K562 (cell line): ENCODE data around the gene DDHD1.

Source experiments
- CTBP1 ChIP-seq: fragments of 450-650 bp; IDR thresholded peaks from 2 replicates; pipeline ENCODE4 v1.6.1; 2016; ENCODE audit warnings: borderline replicate concordance
- ELF1 ChIP-seq: fragments of 200-800 bp; sonication (Bioruptor generic); IDR thresholded peaks from 2 replicates; pipeline ENCODE4 v1.6.1; 2016; ENCODE audit warnings: missing genetic modification characterization, missing compliant biosample characterization
- GTF2F1 ChIP-seq: IDR thresholded peaks from 2 replicates; pipeline ENCODE4 v1.6.1; 2011; ENCODE audit warnings: low read depth, low read length, improper control_type of control experiment
- HMG20A ChIP-seq: fragments of 450-650 bp; formaldehyde crosslinking; conservative IDR thresholded peaks from 2 replicates; pipeline ENCODE4 v1.4.0; 2020; ENCODE audit warnings: mild to moderate bottlenecking, mixed read lengths
- KDM1A ChIP-seq, 2 experiments: fragments of 450-650 bp; IDR thresholded peaks; 2 replicates each; pipeline ENCODE4 v1.6.1; 2016; ENCODE audit warnings: mild to moderate bottlenecking in 2 of 2
- MAZ ChIP-seq, 2 experiments: fragments of 450-650 bp in 1 of 2; sonication (generic) in 1 of 2; formaldehyde crosslinking; IDR thresholded peaks in 1 of 2; conservative IDR thresholded peaks in 1 of 2; 2 replicates each; pipeline versions ENCODE4 v1.4.0 to v1.5.0; 2020; ENCODE audit warnings: mild to moderate bottlenecking in 1 of 2, missing genetic modification reagents in 1 of 2
- NFIC ChIP-seq: fragments of 450-650 bp; IDR thresholded peaks from 2 replicates; pipeline ENCODE4 v1.6.1; 2017; ENCODE audit warnings: mild to moderate bottlenecking, inconsistent platforms
- POLR2AphosphoS2 ChIP-seq: IDR thresholded peaks from 2 replicates; pipeline ENCODE4 v1.6.1; 2012; ENCODE audit warnings: low read length, improper control_type of control experiment
- RBM14 ChIP-seq: fragments of 200-400 bp; formaldehyde crosslinking; IDR thresholded peaks from 2 replicates; pipeline ENCODE4 v1.6.1; 2018; ENCODE audit warnings: low read depth, mild to moderate bottlenecking, low read length, moderate library complexity, borderline replicate concordance; ENCODE audit not compliant: insufficient read depth
- SLC30A9 ChIP-seq: fragments of 250-450 bp; sonication (Bioruptor Pico); IDR thresholded peaks from 2 replicates; pipeline ENCODE4 v1.8.0; 2022; ENCODE audit warnings: mild to moderate bottlenecking, moderate library complexity
- TF ChIP-seq, protein P1 (sequence below): fragments of 250-450 bp; sonication (Bioruptor Pico); IDR thresholded peaks from 2 replicates; pipeline ENCODE4 v1.5.0; 2020; ENCODE audit warnings: mild to moderate bottlenecking
- TF ChIP-seq, protein P2 (sequence below), 2 experiments: IDR thresholded peaks in 1 of 2; conservative IDR thresholded peaks in 1 of 2; 2 replicates each; pipeline ENCODE4 v1.6.1; 2016; ENCODE audit warnings: low read depth in 2 of 2, mild to moderate bottlenecking in 1 of 2, missing compliant biosample characterization in 1 of 2, missing genetic modification characterization in 1 of 2, moderate library complexity in 1 of 2
- TF ChIP-seq, protein P3 (sequence below): IDR thresholded peaks from 3 replicates; pipeline ENCODE4 v1.6.1; 2011; ENCODE audit warnings: borderline replicate concordance, mild to moderate bottlenecking; ENCODE audit not compliant: insufficient read length, insufficient read depth

DNA sequence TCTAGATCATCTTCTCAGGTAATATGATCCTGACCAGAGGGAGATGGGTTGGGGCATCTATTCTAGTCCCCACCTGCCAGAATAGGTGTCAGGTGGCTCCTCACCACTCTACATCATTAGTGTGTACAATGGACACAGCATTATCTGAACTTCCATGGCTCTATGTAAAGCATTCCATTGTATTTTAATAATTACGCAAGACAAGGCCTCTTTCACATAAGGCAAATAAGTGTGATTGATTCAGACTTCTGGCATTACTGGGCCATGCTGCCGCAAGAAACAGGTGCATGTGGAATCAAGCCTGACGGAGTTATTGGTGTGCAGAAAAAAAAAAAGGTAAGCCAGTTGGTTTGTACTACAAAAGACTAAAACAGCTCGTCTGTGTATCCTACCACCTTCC lies 3.1 kb upstream of the DDHD1 start:
- TF ChIP-seq HMG20A (CRISPR knock-in tag) (no peak), NFIC (no peak), GTF2F1 (no peak), RBM14 (no peak), KDM1A (IDR thresholded peaks at IDR 0.05) (no peak), MAZ (CRISPR knock-in tag; conservative IDR thresholded peaks at IDR 0.05 in 1 of 2, IDR thresholded peaks at IDR 0.05 in 1 of 2) (no peak), ELF1 (no peak), SLC30A9 (CRISPR knock-in tag) (no peak), CTBP1 (no peak), POLR2AphosphoS2 (no peak)
- TF ChIP-seq, protein P1, sequence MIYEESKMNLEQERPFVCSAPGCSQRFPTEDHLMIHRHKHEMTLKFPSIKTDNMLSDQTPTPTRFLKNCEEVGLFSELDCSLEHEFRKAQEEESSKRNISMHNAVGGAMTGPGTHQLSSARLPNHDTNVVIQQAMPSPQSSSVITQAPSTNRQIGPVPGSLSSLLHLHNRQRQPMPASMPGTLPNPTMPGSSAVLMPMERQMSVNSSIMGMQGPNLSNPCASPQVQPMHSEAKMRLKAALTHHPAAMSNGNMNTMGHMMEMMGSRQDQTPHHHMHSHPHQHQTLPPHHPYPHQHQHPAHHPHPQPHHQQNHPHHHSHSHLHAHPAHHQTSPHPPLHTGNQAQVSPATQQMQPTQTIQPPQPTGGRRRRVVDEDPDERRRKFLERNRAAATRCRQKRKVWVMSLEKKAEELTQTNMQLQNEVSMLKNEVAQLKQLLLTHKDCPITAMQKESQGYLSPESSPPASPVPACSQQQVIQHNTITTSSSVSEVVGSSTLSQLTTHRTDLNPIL: no peak
- TF ChIP-seq, protein P2, sequence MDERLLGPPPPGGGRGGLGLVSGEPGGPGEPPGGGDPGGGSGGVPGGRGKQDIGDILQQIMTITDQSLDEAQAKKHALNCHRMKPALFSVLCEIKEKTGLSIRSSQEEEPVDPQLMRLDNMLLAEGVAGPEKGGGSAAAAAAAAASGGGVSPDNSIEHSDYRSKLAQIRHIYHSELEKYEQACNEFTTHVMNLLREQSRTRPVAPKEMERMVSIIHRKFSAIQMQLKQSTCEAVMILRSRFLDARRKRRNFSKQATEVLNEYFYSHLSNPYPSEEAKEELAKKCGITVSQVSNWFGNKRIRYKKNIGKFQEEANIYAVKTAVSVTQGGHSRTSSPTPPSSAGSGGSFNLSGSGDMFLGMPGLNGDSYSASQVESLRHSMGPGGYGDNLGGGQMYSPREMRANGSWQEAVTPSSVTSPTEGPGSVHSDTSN (CRISPR knock-in tag; IDR thresholded peaks at IDR 0.05; ENCODE audit: low read depth): no peak
- TF ChIP-seq, protein P2 (tag; conservative IDR thresholded peaks at IDR 0.05; ENCODE audit: low read depth): no peak
- TF ChIP-seq, protein P3, sequence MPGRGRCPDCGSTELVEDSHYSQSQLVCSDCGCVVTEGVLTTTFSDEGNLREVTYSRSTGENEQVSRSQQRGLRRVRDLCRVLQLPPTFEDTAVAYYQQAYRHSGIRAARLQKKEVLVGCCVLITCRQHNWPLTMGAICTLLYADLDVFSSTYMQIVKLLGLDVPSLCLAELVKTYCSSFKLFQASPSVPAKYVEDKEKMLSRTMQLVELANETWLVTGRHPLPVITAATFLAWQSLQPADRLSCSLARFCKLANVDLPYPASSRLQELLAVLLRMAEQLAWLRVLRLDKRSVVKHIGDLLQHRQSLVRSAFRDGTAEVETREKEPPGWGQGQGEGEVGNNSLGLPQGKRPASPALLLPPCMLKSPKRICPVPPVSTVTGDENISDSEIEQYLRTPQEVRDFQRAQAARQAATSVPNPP: no peak
